ENCODE results near the gene LRFN2.

Gene LRFN2

GRCh38 chr6:40419377-40419776 is 167.8 kb downstream of the LRFN2 start:
- H3K27ac ChIP-seq = no peak overlapping the region
- no peak overlapping the region for H2AFZ ChIP-seq
- TF ChIP-seq CTCF (IDR thresholded peaks at IDR 0.05) = no peak
- H3K4me1 ChIP-seq = no peaks in the 10 kb centered on the region
- H3K4me2 ChIP-seq (ENCODE audit: low read length) = no peak overlapping the region
- no peaks in the 10 kb centered on the region for H3K36me3 ChIP-seq (ENCODE audit: control insufficient read depth, insufficient read depth, low read length)
- no peak overlapping the region for H3K9ac ChIP-seq
- H3K9me3 ChIP-seq (ENCODE audit: control insufficient read depth, low read length) = no peaks in the 10 kb centered on the region
- no peak overlapping the region for H3K4me3 ChIP-seq (ENCODE audit: low read depth, low read length)
- no peaks in the 10 kb centered on the region for H3K79me2 ChIP-seq
- H3K27me3 ChIP-seq (ENCODE audit: control insufficient read depth, insufficient read depth, low read length) = no peaks in the 10 kb centered on the region

- H3K9me3 ChIP-seq (ENCODE audit: control insufficient read depth, low read length) = no peaks in the 10 kb centered on the region
- no peaks in the 10 kb centered on the region for H3K36me3 ChIP-seq (ENCODE audit: control insufficient read depth, insufficient read depth, low read length)
- H3K79me2 ChIP-seq = no peaks in the 10 kb centered on the region
- no peak overlapping the region for H3K9ac ChIP-seq
- no peaks in the 10 kb centered on the region for H3K27me3 ChIP-seq (ENCODE audit: control insufficient read depth, insufficient read depth, low read length)
- no peaks in the 10 kb centered on the region for H3K4me1 ChIP-seq
- no peak overlapping the region for H3K4me2 ChIP-seq (ENCODE audit: low read length)
- no peak for TF ChIP-seq CTCF (IDR thresholded peaks at IDR 0.05)
- no peak overlapping the region for H3K27ac ChIP-seq
- H3K4me3 ChIP-seq (ENCODE audit: low read depth, low read length) = no peak overlapping the region
- no peak overlapping the region for H2AFZ ChIP-seq
Measured at GRCh38 chr6:40417031-40417430, 170.1 kb downstream of the LRFN2 start.

- no peak for TF ChIP-seq CTCF (IDR thresholded peaks at IDR 0.05)
- Histone ChIP-seq H3K36me3 (ENCODE audit: control insufficient read depth, insufficient read depth, low read length) (no peaks in the 10 kb centered on the region), H3K4me2 (ENCODE audit: low read length) (no peak overlapping the region), H3K9me3 (ENCODE audit: control insufficient read depth, low read length) (no peaks in the 10 kb centered on the region), H3K4me1 (no peaks in the 10 kb centered on the region), H2AFZ (no peak overlapping the region), H3K79me2 (no peaks in the 10 kb centered on the region), H3K4me3 (ENCODE audit: low read depth, low read length) (no peak overlapping the region), H3K27ac (no peak overlapping the region), H3K9ac (no peak overlapping the region), H3K27me3 (ENCODE audit: control insufficient read depth, insufficient read depth, low read length) (no peaks in the 10 kb centered on the region)
Measured at GRCh38 chr6:40414617-40415016, 172.5 kb downstream of the LRFN2 start.

- H3K9ac ChIP-seq = no peak overlapping the region
- no peaks in the 10 kb centered on the region for H3K27me3 ChIP-seq (ENCODE audit: control insufficient read depth, insufficient read depth, low read length)
- no peaks in the 10 kb centered on the region for H3K79me2 ChIP-seq
- no peak for TF ChIP-seq CTCF (IDR thresholded peaks at IDR 0.05)
- no peak overlapping the region for H3K27ac ChIP-seq
- H3K9me3 ChIP-seq (ENCODE audit: control insufficient read depth, low read length) = no peaks in the 10 kb centered on the region
- H3K4me2 ChIP-seq (ENCODE audit: low read length) = no peak overlapping the region
- no peak overlapping the region for H2AFZ ChIP-seq
- no peak overlapping the region for H3K4me3 ChIP-seq (ENCODE audit: low read depth, low read length)
- no peaks in the 10 kb centered on the region for H3K36me3 ChIP-seq (ENCODE audit: control insufficient read depth, insufficient read depth, low read length)
- H3K4me1 ChIP-seq = no peaks in the 10 kb centered on the region
Measured at GRCh38 chr6:40413239-40413638, 173.9 kb downstream of the LRFN2 start.

GRCh38 chr6:40411881-40412280 is 175.3 kb downstream of the LRFN2 start:
- no peak for TF ChIP-seq CTCF (IDR thresholded peaks at IDR 0.05)
- H3K36me3 ChIP-seq (ENCODE audit: control insufficient read depth, insufficient read depth, low read length) = no peaks in the 10 kb centered on the region
- no peak overlapping the region for H3K27ac ChIP-seq
- no peaks in the 10 kb centered on the region for H3K27me3 ChIP-seq (ENCODE audit: control insufficient read depth, insufficient read depth, low read length)
- no peaks in the 10 kb centered on the region for H3K9me3 ChIP-seq (ENCODE audit: control insufficient read depth, low read length)
- no peak overlapping the region for H3K4me2 ChIP-seq (ENCODE audit: low read length)
- H3K4me1 ChIP-seq = no peaks in the 10 kb centered on the region
- no peaks in the 10 kb centered on the region for H3K79me2 ChIP-seq
- no peak overlapping the region for H3K9ac ChIP-seq
- no peak overlapping the region for H3K4me3 ChIP-seq (ENCODE audit: low read depth, low read length)
- H2AFZ ChIP-seq = no peak overlapping the region

Measured in parathyroid adenoma (tissue), 2 donors.